ENCODE measurements around the gene HOXC9.

The HOXC9 gene

GRCh38 chr12:53981634-53982565 is 18.1 kb upstream of the HOXC9 start:
- DNase-seq (ENCODE audit: low read depth): peak; percentile 71
- peak overlapping the region; percentile 80 for H3K4me3 ChIP-seq (ENCODE audit: low read length)
- peak; percentile 33 for TF ChIP-seq CTCF (conservative IDR thresholded peaks at IDR 0.05; ENCODE audit: low read length)

DNA sequence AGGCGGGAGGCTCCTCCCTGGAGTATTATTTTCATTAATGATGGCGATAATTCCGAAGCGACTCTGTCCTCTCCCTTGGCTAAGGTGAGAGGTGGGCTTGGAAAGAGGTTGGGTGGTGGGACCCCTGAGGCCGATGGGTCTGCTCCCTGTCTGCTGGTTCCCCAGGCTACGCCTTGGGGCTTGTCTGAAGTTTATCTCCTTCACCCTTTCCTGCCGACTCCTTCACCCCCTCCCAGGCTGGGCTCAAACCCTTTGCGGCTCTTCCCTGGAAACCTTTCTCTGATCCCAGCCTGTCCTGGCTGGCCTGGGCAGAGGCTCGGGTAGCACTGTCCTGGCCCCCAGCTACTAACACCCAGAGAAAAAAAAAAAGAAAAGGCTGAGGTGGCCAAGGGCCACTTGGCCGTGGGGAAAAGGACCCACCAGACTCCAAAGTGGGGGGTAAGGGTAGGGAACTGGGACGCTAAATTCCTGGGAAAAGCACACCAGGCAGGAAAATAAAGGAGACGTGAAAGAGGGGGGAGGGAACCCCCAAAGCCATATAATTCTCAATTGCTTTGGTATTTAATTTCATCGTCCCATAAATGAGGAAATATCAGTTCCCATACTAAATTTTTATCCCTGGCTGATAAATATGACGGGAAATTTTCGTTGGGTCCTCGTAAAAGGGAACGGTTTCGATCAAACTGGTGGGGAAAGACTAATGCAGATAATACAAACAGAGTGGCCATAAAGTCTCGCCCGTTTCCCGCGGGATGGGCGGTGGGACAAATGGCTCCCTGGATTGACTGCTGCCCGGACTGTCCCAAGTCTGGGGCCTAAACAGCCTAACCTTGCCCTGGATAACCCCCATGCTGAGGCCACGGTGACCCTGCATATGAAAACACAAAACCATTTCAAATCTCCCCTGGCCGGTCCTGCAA is 17.1 kb upstream of the HOXC9 start:
- H3K4me3 ChIP-seq (ENCODE audit: low read length): peak overlapping the region; percentile 80
- peak; percentile 9 for DNase-seq (ENCODE audit: low read depth)
- TF ChIP-seq CTCF (conservative IDR thresholded peaks at IDR 0.05; ENCODE audit: low read length): no peak

GRCh38 chr12:53983568-53983949 is 16.4 kb upstream of the HOXC9 start:
- DNase-seq (ENCODE audit: low read depth): peak; percentile 43
- TF ChIP-seq CTCF (conservative IDR thresholded peaks at IDR 0.05; ENCODE audit: low read length): no peak
- H3K4me3 ChIP-seq (ENCODE audit: low read length): peak overlapping the region; percentile 80

DNA sequence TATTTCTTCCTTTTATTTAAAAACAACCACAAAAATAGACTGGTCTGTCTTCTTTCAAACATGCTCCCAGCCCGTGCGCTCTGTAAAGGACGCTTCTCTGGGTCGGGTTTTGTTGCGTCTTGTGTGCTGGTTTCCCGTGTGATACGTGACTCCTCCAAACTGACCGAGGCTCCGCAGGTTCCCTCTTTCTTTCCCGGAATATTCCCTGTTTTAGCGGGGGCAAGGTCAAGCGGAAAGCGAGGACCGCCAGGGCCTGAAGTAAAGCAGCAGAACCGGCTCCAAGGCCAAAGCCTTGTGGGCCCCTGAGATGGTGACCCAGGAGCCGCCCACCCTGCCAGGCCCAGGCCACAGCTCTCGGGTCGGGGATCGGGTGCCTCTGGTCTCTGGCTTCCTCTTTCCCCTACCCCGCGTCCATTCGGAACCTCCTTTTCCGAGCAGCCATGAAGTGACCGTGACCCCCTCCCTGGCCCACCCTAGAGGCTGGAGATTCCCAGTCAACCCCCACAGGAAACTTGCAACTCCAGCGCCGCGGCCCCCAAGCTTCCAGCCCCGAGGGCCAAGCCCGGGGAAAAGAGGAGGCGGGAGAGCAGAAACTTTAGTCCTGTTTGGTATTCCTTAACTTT is 15.9 kb upstream of the HOXC9 start:
- H3K4me3 ChIP-seq (ENCODE audit: low read length): peak overlapping the region; percentile 80
- DNase-seq (ENCODE audit: low read depth): peak; percentile 40
- no peak for TF ChIP-seq CTCF (conservative IDR thresholded peaks at IDR 0.05; ENCODE audit: low read length)

DNA sequence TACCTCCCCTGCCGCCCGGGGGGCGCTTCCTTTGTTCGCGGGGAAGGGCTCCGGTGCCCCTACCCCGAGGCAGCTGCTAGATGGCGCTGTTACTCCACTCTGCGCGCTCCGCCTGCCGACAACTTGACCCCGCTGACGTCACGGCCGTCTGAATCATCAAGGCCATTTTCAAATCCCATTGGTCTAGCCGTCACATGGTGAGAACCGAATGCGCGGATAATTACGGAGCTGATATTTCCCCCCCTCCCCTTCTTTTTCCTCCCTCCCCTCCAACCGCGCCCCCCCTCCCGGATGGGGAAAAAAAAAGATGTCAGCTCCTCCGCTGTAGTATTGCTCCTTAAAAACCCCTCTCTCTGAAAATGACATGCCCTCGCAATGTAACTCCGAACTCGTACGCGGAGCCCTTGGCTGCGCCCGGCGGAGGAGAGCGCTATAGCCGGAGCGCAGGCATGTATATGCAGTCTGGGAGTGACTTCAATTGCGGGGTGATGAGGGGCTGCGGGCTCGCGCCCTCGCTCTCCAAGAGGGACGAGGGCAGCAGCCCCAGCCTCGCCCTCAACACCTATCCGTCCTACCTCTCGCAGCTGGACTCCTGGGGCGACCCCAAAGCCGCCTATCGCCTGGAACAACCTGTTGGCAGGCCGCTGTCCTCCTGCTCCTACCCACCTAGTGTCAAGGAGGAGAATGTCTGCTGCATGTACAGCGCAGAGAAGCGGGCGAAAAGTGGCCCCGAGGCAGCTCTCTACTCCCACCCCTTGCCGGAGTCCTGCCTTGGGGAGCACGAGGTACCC is 14.9 kb upstream of the HOXC9 start, which contains the start of gene HOXC10:
TSS of gene HOXC10 (plus strand) at position 246 of the 791 bp plus-strand sequence. CDS start at position 360, 114 bp downstream.
- H3K4me3 ChIP-seq (ENCODE audit: low read length): peak within 1 kb of the TSS; percentile 98
- DNase-seq (ENCODE audit: low read depth): peak; percentile 98
- TF ChIP-seq CTCF (conservative IDR thresholded peaks at IDR 0.05; ENCODE audit: low read length): peak; percentile 71

DNA sequence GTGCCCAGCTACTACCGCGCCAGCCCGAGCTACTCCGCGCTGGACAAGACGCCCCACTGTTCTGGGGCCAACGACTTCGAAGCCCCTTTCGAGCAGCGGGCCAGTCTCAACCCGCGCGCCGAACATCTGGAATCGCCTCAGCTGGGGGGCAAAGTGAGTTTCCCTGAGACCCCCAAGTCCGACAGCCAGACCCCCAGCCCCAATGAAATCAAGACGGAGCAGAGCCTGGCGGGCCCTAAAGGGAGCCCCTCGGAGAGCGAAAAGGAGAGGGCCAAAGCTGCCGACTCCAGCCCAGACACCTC is 14.3 kb upstream of the HOXC9 start:
- no peak for DNase-seq (ENCODE audit: low read depth)
- H3K4me3 ChIP-seq (ENCODE audit: low read length): peak overlapping the region; percentile 98
- no peak for TF ChIP-seq CTCF (conservative IDR thresholded peaks at IDR 0.05; ENCODE audit: low read length)

Data from AG10803 (cell line).